ENCODE data around the gene SASS6.

Gene SASS6

GRCh38 chr1:100073531-100073930 is 59.2 kb downstream of the SASS6 start:
- no peak for TF ChIP-seq CTCF (IDR thresholded peaks at IDR 0.05; ENCODE audit: extremely low read depth, missing control alignments)

DNA sequence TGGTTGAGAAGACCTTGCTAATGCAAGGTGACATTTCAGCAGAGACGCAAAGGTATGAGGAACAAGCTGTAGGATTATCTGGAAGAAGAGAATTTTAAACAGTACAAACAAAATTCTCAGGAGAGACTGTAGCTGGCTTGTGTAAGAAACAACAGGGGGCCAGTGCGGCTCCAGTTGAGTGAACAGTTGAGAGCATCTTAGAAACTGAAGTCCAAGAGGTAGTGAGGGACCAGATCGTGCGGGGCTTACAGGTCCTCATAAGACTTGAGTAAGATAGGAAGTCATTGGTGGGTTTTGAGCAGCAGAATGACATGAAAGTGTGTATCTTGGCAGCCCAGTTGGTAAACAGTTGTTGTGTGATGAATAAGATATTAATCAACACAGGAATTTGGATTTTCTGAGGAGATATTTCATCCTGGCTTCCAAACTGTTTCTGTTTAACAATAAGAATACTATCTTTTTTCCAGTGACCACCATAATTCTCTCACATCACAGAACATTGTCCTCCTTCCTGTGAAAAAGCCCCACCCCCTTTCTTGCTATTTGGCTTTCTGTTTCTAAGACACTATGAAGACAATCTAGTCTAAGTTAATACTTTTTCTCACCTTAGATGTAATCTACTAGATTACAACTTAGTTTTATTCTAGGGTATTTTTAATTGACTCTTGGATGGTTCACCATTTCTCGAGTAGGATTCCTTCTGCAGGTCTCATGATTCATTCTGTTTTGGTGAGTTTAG is 62.4 kb downstream of the SASS6 start:
- TF ChIP-seq CTCF (IDR thresholded peaks at IDR 0.05; ENCODE audit: extremely low read depth, missing control alignments) = no peak
- DNase-seq (ENCODE audit: low spot score) = no peak

More at GRCh38 chr1:100073531-100073930, 59.2 kb downstream of the SASS6 start:
- no peak for DNase-seq (ENCODE audit: low spot score)

DNA sequence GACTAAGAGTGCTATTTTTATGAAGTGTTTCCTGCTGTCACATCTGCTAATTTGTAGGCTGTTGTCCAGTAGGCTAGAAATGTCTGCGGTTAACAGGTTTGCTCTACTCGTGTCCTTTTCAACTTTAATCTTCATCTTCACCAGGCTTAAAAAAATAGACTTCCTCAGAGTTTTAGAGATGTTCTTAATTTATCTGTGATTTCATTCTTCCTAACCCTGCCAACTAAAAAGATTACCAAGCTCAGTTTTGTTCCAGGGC is 66.8 kb downstream of the SASS6 start:
- TF ChIP-seq CTCF (IDR thresholded peaks at IDR 0.05; ENCODE audit: extremely low read depth, missing control alignments) = no peak
- DNase-seq (ENCODE audit: low spot score) = no peak

DNA sequence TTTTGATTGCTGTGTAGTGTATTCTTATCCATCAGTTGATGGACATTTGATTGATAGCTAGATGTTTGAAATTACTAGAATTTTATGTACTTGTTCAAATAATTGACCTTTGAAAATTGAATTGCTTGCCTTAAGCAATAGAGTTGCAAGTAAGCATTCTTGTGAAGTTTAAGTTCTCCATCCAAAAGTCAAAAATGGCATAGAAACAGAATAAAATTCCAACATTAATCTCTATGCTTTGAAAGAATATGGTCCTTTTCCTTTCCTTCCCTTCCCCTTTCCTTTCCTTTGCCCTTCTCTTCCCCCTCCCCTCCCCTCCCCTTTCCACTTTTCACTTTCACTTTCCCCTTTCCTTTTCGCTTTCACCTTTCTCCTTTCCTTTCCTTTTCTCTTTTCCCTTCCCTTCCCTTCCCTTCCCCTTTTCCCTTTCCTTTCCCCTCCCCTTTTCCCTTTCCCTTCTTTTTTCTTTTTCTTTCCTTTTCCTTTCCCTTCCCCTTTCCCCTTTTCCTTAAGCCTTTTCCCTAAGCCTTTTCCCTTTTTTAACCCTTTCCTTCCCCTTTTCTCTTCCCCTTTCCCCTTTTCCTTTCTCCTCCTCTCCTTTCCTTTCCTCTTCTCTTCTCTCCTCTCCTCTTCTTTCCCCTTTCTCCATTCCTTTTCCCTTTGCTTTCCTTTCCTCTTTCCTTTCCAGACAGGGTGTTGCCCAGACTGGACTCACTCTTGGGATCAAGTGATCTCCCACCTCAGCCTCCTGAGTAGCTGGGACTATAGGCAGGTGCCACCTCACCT is 67.4 kb downstream of the SASS6 start:
- TF ChIP-seq CTCF (IDR thresholded peaks at IDR 0.05; ENCODE audit: extremely low read depth, missing control alignments) = no peak

GRCh38 chr1:100061681-100062080 is 71.0 kb downstream of the SASS6 start:
- no peak for TF ChIP-seq CTCF (IDR thresholded peaks at IDR 0.05; ENCODE audit: extremely low read depth, missing control alignments)
- no peak for DNase-seq (ENCODE audit: low spot score)

More for the DNA sequence above, 67.4 kb downstream of the SASS6 start:
- no peak for DNase-seq (ENCODE audit: low spot score)

DNA sequence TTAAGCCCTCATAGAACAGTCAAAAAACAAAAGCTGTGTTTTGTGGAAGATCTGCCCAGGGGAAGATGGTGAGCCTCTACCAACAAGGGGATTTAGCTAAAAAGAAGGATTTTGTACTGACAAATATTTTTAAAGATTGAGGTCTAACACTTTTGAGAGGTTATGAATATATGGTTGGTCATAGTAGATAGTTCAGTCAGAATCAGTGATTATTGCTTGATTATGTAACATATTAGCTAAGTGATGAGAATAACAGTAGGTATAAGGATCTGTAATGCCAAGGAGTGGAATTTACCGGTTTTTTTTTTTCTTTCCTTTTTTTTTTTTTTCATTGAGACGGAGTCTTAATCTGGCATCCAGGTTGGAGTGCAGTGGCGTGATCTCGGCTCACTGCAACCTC is 79.0 kb downstream of the SASS6 start:
- TF ChIP-seq CTCF (IDR thresholded peaks at IDR 0.05; ENCODE audit: extremely low read depth, missing control alignments) = no peak
- DNase-seq (ENCODE audit: low spot score) = no peak

GRCh38 chr1:100053119-100053518 is 79.6 kb downstream of the SASS6 start:
- DNase-seq (ENCODE audit: low spot score) = no peak
- no peak for TF ChIP-seq CTCF (IDR thresholded peaks at IDR 0.05; ENCODE audit: extremely low read depth, missing control alignments)
